ENCODE measurements around the gene LASP1NB.

LASP1NB gene

DNA sequence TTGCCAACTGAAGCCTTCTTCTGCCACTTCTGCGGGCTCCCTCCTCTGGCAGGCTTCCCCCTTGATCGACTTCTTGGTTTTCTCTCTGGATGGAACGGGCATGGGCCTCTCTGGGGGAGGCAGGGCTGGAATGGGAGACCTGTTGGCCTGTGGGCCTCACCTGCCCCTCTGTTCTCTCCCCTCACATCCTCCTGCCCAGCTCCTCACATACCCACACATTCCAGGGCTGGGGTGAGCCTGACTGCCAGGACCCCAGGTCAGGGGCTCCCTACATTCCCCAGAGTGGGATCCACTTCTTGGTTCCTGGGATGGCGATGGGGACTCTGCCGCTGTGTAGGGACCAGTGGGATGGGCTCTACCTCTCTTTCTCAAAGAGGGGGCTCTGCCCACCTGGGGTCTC is 6.5 kb upstream of the LASP1NB start:
- no peak for DNase-seq (ENCODE audit: low read depth)
- TF ChIP-seq, protein P1, sequence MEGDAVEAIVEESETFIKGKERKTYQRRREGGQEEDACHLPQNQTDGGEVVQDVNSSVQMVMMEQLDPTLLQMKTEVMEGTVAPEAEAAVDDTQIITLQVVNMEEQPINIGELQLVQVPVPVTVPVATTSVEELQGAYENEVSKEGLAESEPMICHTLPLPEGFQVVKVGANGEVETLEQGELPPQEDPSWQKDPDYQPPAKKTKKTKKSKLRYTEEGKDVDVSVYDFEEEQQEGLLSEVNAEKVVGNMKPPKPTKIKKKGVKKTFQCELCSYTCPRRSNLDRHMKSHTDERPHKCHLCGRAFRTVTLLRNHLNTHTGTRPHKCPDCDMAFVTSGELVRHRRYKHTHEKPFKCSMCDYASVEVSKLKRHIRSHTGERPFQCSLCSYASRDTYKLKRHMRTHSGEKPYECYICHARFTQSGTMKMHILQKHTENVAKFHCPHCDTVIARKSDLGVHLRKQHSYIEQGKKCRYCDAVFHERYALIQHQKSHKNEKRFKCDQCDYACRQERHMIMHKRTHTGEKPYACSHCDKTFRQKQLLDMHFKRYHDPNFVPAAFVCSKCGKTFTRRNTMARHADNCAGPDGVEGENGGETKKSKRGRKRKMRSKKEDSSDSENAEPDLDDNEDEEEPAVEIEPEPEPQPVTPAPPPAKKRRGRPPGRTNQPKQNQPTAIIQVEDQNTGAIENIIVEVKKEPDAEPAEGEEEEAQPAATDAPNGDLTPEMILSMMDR (IDR thresholded peaks at IDR 0.05; ENCODE audit: low read depth, low read length, missing control alignments): no peak
- H3K4me3 ChIP-seq (ENCODE audit: low read depth, low read length): no peak overlapping the region
- in situ Hi-C loops (cut with HindIII; ENCODE audit: low sequenced_read_pairs): no loop called here

DNA sequence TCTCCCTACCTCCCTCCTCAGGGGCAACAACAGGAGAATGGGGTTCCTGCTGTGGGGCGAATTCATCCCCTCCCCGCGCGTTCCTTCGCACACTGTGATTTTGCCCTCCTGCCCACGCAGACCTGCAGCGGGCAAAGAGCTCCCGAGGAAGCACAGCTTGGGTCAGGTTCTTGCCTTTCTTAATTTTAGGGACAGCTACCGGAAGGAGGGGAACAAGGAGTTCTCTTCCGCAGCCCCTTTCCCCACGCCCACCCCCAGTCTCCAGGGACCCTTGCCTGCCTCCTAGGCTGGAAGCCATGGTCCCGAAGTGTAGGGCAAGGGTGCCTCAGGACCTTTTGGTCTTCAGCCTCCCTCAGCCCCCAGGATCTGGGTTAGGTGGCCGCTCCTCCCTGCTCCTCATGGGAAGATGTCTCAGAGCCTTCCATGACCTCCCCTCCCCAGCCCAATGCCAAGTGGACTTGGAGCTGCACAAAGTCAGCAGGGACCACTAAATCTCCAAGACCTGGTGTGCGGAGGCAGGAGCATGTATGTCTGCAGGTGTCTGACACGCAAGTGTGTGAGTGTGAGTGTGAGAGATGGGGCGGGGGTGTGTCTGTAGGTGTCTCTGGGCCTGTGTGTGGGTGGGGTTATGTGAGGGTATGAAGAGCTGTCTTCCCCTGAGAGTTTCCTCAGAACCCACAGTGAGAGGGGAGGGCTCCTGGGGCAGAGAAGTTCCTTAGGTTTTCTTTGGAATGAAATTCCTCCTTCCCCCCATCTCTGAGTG is 5.9 kb upstream of the LASP1NB start:
- in situ Hi-C loops (cut with HindIII; ENCODE audit: low sequenced_read_pairs): no loop called here
- H3K4me3 ChIP-seq (ENCODE audit: low read depth, low read length): no peak overlapping the region
- TF ChIP-seq, protein P1 (IDR thresholded peaks at IDR 0.05; ENCODE audit: low read depth, low read length, missing control alignments): no peak
- DNase-seq (ENCODE audit: low read depth): no peak

DNA sequence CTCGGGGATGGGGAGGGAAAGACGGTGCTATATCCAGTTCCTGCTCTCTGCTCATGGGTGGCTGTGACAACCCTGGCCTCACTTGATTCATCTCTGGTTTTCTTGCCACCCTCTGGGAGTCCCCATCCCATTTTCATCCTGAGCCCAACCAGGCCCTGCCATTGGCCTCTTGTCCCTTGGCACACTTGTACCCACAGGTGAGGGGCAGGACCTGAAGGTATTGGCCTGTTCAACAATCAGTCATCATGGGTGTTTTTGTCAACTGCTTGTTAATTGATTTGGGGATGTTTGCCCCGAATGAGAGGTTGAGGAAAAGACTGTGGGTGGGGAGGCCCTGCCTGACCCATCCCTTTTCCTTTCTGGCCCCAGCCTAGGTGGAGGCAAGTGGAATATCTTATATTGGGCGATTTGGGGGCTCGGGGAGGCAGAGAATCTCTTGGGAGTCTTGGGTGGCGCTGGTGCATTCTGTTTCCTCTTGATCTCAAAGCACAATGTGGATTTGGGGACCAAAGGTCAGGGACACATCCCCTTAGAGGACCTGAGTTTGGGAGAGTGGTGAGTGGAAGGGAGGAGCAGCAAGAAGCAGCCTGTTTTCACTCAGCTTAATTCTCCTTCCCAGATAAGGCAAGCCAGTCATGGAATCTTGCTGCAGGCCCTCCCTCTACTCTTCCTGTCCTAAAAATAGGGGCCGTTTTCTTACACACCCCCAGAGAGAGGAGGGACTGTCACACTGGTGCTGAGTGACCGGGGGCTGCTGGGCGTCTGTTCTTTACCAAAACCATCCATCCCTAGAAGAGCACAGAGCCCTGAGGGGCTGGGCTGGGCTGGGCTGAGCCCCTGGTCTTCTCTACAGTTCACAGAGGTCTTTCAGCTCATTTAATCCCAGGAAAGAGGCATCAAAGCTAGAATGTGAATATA is 4.8 kb upstream of the LASP1NB start:
- no peak for DNase-seq (ENCODE audit: low read depth)
- H3K4me3 ChIP-seq (ENCODE audit: low read depth, low read length): no peak overlapping the region
- in situ Hi-C loops (cut with HindIII; ENCODE audit: low sequenced_read_pairs): no loop called here
- TF ChIP-seq, protein P1 (IDR thresholded peaks at IDR 0.05; ENCODE audit: low read depth, low read length, missing control alignments): no peak

DNA sequence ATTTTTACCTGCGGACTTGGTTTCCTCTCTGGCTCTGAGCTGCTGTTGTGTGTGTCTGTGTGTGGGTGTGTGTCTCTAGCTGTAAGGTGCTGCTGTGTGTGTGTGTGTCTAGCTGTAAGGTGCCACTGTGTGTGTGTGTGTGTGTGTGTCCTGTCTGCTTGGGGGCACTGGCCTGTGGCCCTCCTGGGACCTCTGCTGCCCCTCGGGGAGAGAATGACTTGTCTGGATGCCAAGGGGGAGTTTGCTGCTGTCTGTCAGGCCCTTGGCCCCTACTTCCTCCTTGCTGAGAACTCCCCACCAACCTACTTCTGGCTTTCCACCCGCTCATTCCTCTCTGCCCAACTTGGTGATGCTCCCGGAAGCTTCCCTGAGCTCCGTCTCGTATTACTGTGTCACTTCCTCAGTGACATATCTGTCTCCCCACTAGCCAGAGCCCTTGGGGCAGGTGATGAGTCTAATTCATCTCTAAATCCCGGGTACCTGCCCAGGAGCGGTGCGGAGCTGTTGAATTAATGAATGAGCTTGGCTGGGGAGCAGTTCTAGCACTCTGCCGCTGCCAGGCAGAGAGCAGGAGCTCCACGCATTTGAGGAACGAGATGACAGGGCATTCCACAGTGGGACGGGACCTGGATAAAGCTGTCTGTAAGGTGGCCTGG is 3.5 kb upstream of the LASP1NB start:
- no peak for DNase-seq (ENCODE audit: low read depth)
- in situ Hi-C loops (cut with HindIII; ENCODE audit: low sequenced_read_pairs): no loop called here
- TF ChIP-seq, protein P1 (IDR thresholded peaks at IDR 0.05; ENCODE audit: low read depth, low read length, missing control alignments): no peak
- no peak overlapping the region for H3K4me3 ChIP-seq (ENCODE audit: low read depth, low read length)

DNA sequence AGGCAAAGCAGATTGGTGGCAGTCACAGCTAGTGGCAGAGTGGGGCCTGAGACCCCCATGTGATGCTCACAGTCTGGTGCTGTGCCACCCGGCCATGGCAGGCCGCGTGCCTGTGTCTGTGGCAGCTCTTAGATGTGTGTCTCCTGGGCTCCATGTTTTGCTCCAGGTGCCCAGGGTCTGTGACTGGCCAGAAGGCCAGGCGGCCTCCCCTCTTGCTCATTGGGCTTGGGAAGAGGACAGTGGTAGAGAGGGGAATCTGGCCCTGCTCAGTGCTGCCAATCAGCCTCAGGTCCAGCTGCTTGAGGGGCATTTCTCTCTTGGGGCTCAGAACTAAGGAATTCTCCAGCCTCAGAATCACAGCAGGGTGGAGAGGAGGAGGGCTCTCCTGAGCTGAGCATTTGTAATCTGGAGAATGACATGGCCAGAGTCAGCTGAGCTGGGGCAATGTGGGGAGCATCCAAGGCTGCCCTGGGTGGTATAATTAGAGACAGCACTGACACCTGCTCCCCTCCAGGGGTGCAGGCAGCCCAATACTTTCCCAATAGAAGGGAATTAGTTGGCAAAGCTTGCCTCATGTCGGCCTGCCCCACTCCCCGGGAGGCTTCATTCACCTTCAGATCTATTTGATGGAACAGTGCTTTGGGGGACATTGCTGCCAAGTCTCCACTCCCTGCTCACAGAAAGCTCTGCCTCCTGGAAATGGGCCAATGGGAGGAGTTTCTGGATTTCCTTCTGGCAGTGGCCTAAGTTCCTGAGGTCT is 2.7 kb upstream of the LASP1NB start:
- in situ Hi-C loops (cut with HindIII; ENCODE audit: low sequenced_read_pairs): no loop called here
- peak; percentile 71 for DNase-seq (ENCODE audit: low read depth)
- H3K4me3 ChIP-seq (ENCODE audit: low read depth, low read length): no peak overlapping the region
- TF ChIP-seq, protein P1 (IDR thresholded peaks at IDR 0.05; ENCODE audit: low read depth, low read length, missing control alignments): no peak

All from astrocyte of the cerebellum (primary cell).